Measurements from ENCODE around the gene AKT3. TPM values are rescaled to one million over a fixed set of nuclear protein-coding genes. Genes with fewer than 3 reads are reported as not detected.

The AKT3 gene
- total RNA-seq, 4 donors from 2014 or later = 8.5 to 16.0 (median 15.2) TPM

GRCh38 chr1:243471026-243471685 lies 378.9 kb downstream of the AKT3 start:
- TF ChIP-seq CTCF (IDR thresholded peaks at IDR 0.05 in 4 of 5, conservative IDR thresholded peaks at IDR 0.05 in 1 of 5) = no peak
- TF ChIP-seq POLR2A (IDR thresholded peaks at IDR 0.05) = no peak
- H3K36me3 ChIP-seq = no peaks in the 10 kb centered on the region
- no peak overlapping the region for H3K4me3 ChIP-seq
- no peaks in the 10 kb centered on the region for H3K27me3 ChIP-seq
- no peaks in the 10 kb centered on the region for H3K9me3 ChIP-seq
- intact Hi-C loops (cut with DNase I; ENCODE audit: low total_unique reads) = no loop called here
- peaks cover 3 to 16% of the 10 kb centered on the region in 2 donors for H3K4me1 ChIP-seq
- in situ Hi-C loops (cut with MboI; ENCODE audit: low sequenced_read_pairs in 4 of 4) = no loop called here
- no peak overlapping the region for H3K27ac ChIP-seq
- ATAC-seq (no peak), DNase-seq (no peak)

GRCh38 chr1:243470502-243470901 lies 379.5 kb downstream of the AKT3 start:
- no peak for TF ChIP-seq CTCF (IDR thresholded peaks at IDR 0.05 in 4 of 5, conservative IDR thresholded peaks at IDR 0.05 in 1 of 5)
- TF ChIP-seq POLR2A (IDR thresholded peaks at IDR 0.05) = no peak
- in situ Hi-C loops (cut with MboI; ENCODE audit: low sequenced_read_pairs in 4 of 4) = no loop called here
- intact Hi-C loops (cut with DNase I; ENCODE audit: low total_unique reads) = no loop called here
- ATAC-seq = no peak
- no peak overlapping the region for H3K27ac ChIP-seq
- no peak overlapping the region for H3K4me3 ChIP-seq
- H3K27me3 ChIP-seq = no peaks in the 10 kb centered on the region
- no peak for DNase-seq
- no peaks in the 10 kb centered on the region for H3K9me3 ChIP-seq
- H3K36me3 ChIP-seq = no peaks in the 10 kb centered on the region
- H3K4me1 ChIP-seq = peaks cover 3 to 16% of the 10 kb centered on the region in 2 donors

GRCh38 chr1:243469497-243469896 lies 380.5 kb downstream of the AKT3 start:
- peaks cover 3 to 16% of the 10 kb centered on the region in 2 donors for H3K4me1 ChIP-seq
- DNase-seq (no peak), ATAC-seq (no peak)
- H3K4me3 ChIP-seq = no peak overlapping the region
- H3K36me3 ChIP-seq = no peaks in the 10 kb centered on the region
- TF ChIP-seq POLR2A (IDR thresholded peaks at IDR 0.05) (no peak), CTCF (IDR thresholded peaks at IDR 0.05 in 4 of 5, conservative IDR thresholded peaks at IDR 0.05 in 1 of 5) (no peak)
- no peaks in the 10 kb centered on the region for H3K9me3 ChIP-seq
- intact Hi-C loops (cut with DNase I; ENCODE audit: low total_unique reads) = no loop called here
- in situ Hi-C loops (cut with MboI; ENCODE audit: low sequenced_read_pairs in 4 of 4) = no loop called here
- H3K27me3 ChIP-seq = no peaks in the 10 kb centered on the region
- H3K27ac ChIP-seq = no peak overlapping the region

- no peak for DNase-seq
- H3K36me3 ChIP-seq = no peaks in the 10 kb centered on the region
- H3K27me3 ChIP-seq = no peaks in the 10 kb centered on the region
- H3K4me3 ChIP-seq = no peak overlapping the region
- intact Hi-C loops (cut with DNase I; ENCODE audit: low total_unique reads) (no loop called here), in situ Hi-C loops (cut with MboI; ENCODE audit: low sequenced_read_pairs in 4 of 4) (no loop called here)
- TF ChIP-seq POLR2A (IDR thresholded peaks at IDR 0.05) = no peak
- TF ChIP-seq CTCF (IDR thresholded peaks at IDR 0.05 in 4 of 5, conservative IDR thresholded peaks at IDR 0.05 in 1 of 5) = no peak
- no peak overlapping the region for H3K27ac ChIP-seq
- no peaks in the 10 kb centered on the region for H3K4me1 ChIP-seq
- H3K9me3 ChIP-seq = no peaks in the 10 kb centered on the region
- ATAC-seq = no peak
Observed at GRCh38 chr1:243465738-243466137, 384.3 kb downstream of the AKT3 start.

- no peaks in the 10 kb centered on the region for H3K36me3 ChIP-seq
- no peak overlapping the region for H3K4me3 ChIP-seq
- H3K4me1 ChIP-seq = no peaks in the 10 kb centered on the region
- H3K27ac ChIP-seq = no peak overlapping the region
- intact Hi-C loops (cut with DNase I; ENCODE audit: low total_unique reads) (no loop called here), in situ Hi-C loops (cut with MboI; ENCODE audit: low sequenced_read_pairs in 4 of 4) (no loop called here)
- no peaks in the 10 kb centered on the region for H3K9me3 ChIP-seq
- no peaks in the 10 kb centered on the region for H3K27me3 ChIP-seq
- no peak for TF ChIP-seq POLR2A (IDR thresholded peaks at IDR 0.05)
- no peak for TF ChIP-seq CTCF (IDR thresholded peaks at IDR 0.05 in 4 of 5, conservative IDR thresholded peaks at IDR 0.05 in 1 of 5)
- DNase-seq (no peak), ATAC-seq (no peak)
Observed at GRCh38 chr1:243465081-243465480, 385.0 kb downstream of the AKT3 start.

All from gastrocnemius medialis (tissue), 4 donors.